Lower leg skin (tissue), 4 donors: ENCODE data around the gene CD84. TPM values are rescaled to one million over a fixed set of nuclear protein-coding genes. Genes with fewer than 3 reads are reported as not detected.

Experiments used
- DNase-seq, 2 donors: peaks; one replicate each; pipeline ENCODE4 v3.0.0-alpha.2; 2019; ENCODE audit warnings: low spot score in 2 of 2
- H3K4me3 ChIP-seq: fragments of 200-600 bp; sonication (generic); 2 replicates; pipeline ENCODE4 v1.5.1; 2017; ENCODE audit warnings: mild to moderate bottlenecking, low read depth; ENCODE audit not compliant: poor library complexity, severe bottlenecking
- CTCF ChIP-seq, 3 donors: fragments of 450-650 bp; IDR thresholded peaks; one replicate each; pipeline ENCODE4 v1.5.1; 2016; ENCODE audit warnings: antibody characterized with exemption in 3 of 3, mild to moderate bottlenecking in 3 of 3, moderate library complexity in 2 of 3
- POLR2A ChIP-seq, 2 donors: fragments of 450-650 bp; IDR thresholded peaks; one replicate each; pipeline ENCODE4 v1.6.1; 2016 to 2017; ENCODE audit warnings: antibody characterized with exemption in 2 of 2, mild to moderate bottlenecking in 1 of 2, moderate library complexity in 1 of 2
- WGBS, 2 donors: methylation state at CpG; one replicate each; pipeline ENCODE4 v1.1.5; 2018; 5-methylcytosine and 5-hydroxymethylcytosine counted together
- intact Hi-C: fragments of 100-400 bp; cut with DNase I; formaldehyde crosslinking; loops from one replicate; pipeline ENCODE4 v1.15.0; 2023; ENCODE audit warnings: low total_unique reads
- total RNA-seq, 4 donors: library from RNA; depleted of rRNA; stranded (reverse); fragments of >200 nt; gene quantifications; one replicate each; pipeline ENCODE4 v1.1.0, GENCODE V29; 2016

Gene CD84
- total RNA-seq, 4 donors from 2014 or later = 1.7 to 3.9 (median 2.0) TPM

- H3K4me3 ChIP-seq = no peak overlapping the region
- DNase-seq = no peak
- TF ChIP-seq CTCF (IDR thresholded peaks at IDR 0.05) = no peak
- TF ChIP-seq POLR2A (IDR thresholded peaks at IDR 0.05) = no peak
- WGBS, 2 donors = 67 to 77% methylated on average over 5 of the region's 5 CpGs
- intact Hi-C loops = no loop called here
Observed at GRCh38 chr1:160614410-160614809, 35.1 kb upstream of the CD84 start.

DNA sequence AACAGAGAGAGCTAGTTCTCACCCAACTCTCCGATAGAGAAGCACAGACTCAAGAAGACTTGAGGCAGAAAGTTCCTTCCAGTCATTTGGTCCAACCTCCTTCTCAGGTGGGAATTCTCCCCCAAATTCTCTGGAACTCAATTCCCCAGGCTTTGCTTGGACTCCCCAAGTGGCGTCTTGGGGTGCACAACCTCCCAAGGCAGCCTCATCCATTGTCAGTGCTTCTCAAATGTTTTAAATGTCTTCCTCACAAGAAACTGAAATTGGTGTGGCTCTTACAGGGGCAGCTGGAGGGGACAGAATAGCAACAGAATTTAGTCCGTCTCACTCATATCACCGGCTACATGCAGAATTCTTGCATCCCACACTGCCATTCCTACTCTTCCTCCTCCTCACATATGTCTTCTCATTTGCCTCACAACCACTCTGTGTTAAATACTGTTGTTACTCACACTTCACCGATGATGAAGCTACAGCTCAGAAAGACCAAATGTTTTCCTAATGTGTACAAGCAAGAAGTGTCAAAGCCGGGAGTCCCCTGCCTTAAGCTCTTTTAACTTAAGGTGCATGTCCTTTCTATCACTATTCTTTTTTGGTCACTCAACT is 33.4 kb upstream of the CD84 start:
- DNase-seq = no peak
- intact Hi-C loops = no loop called here
- TF ChIP-seq POLR2A (IDR thresholded peaks at IDR 0.05) (no peak), CTCF (IDR thresholded peaks at IDR 0.05) (no peak)
- H3K4me3 ChIP-seq = no peak overlapping the region
- WGBS, 2 donors = 85 to 87% methylated on average over 6 of the region's 6 CpGs

DNA sequence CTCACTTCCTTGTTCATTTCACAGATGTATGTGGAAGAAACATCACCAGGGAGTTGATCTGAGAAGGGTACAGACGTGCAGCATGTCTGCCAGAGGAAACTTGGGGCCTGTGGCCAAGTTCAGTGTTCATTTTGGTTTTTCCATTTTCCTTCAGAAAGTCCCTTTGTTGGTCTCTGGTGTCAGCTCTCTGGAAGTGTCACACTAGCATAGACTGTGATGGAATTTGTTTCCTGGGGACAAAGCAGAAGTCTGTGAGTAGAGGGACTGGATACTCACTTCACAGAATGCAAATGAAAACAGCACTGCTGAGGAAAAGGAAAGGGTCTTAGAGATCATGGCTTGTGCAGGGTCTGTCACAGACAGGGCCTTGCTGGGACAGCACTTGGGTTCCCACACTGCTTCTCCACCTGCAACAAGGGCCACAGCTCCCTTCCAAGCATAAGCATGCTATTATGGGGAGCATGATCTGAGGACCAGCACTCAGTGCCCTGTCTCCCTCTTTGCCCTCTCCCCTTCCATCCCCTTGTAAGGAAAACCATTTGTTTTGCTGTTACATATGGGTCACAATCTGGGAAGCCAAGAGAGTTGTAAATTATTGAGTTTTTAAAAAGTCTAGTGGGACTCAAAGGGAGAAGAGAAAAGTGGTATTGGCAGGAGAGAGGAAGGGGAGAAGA is 31.4 kb upstream of the CD84 start:
- no peak overlapping the region for H3K4me3 ChIP-seq
- intact Hi-C loops = no loop called here
- TF ChIP-seq CTCF (IDR thresholded peaks at IDR 0.05) = no peak
- TF ChIP-seq POLR2A (IDR thresholded peaks at IDR 0.05) = no peak
- DNase-seq = no peak
- WGBS, 2 donors = 0 to 10% methylated on average over 1 of the region's 1 CpG

DNA sequence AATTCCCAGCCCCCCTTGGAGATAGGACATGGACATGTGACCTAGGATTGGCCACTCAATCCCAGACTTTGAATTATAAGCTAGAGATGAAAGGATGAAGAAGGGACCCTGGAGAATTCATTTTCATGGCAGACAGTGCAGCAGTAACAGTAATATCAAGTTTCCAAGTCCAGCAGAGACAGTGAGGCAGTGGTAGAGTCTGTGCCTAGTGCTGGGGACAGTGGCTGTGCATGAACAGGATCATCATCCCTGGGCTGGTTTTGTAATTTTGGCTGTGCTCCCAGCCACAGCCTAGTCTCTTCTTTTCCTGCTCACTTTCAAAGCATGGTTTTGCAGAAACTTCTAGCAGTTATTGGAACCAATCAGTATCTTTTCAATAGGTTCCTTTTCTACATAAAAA is 29.6 kb upstream of the CD84 start:
- intact Hi-C loops = no loop called here
- no peak for TF ChIP-seq CTCF (IDR thresholded peaks at IDR 0.05)
- no peak for DNase-seq
- H3K4me3 ChIP-seq = no peak overlapping the region

GRCh38 chr1:160608514-160608913 is 29.2 kb upstream of the CD84 start:
- intact Hi-C loops = no loop called here
- TF ChIP-seq CTCF (IDR thresholded peaks at IDR 0.05) (no peak), POLR2A (IDR thresholded peaks at IDR 0.05) (no peak)
- no peak for DNase-seq
- H3K4me3 ChIP-seq = no peak overlapping the region
- WGBS, 2 donors = 48 to 49% methylated on average over 2 of the region's 2 CpGs

DNA sequence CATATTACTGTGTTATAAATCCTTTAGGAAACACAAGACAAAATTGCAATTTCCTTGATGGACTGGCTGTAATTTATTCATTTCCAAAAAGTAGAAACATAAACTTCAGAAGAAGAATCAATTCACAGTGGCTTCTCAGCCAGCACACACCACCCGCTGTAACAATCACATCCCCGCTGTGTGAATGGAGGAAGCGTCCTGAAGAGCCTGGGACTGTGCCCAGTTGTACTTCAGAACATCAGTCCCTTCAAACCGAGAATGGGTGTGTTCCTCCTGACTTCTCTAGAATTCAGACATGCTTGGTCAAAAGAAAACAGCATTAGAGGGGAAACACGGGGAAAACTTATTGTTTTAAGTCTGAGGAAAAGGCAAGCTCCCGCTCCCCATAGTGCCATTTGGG is 28.8 kb upstream of the CD84 start:
- intact Hi-C loops = no loop called here
- 69 to 75% methylated on average over 6 of the region's 6 CpGs for WGBS, 2 donors
- DNase-seq = no peak
- TF ChIP-seq CTCF (IDR thresholded peaks at IDR 0.05) = no peak
- TF ChIP-seq POLR2A (IDR thresholded peaks at IDR 0.05) = no peak
- no peak overlapping the region for H3K4me3 ChIP-seq
